GM23338 (cell line): ENCODE results near the gene NETO2. TPM values are rescaled to one million over a fixed set of nuclear protein-coding genes. Genes with fewer than 3 reads are reported as not detected.

Experiments used
- CREB1 ChIP-seq: fragments of 250-450 bp; sonication (Bioruptor Pico); IDR thresholded peaks from 2 replicates; pipeline ENCODE4 v1.5.0; 2020; ENCODE audit warnings: low read depth, mild to moderate bottlenecking, moderate library complexity
- EZH2phosphoT487 ChIP-seq: fragments of 200-600 bp; sonication (generic); IDR thresholded peaks from one replicate; pipeline ENCODE4 v1.8.1; 2018; ENCODE audit warnings: antibody characterized with exemption; ENCODE audit not compliant: unreplicated experiment
- polyA plus RNA-seq: library from polyadenylated mRNA; unstranded; fragments of >200 nt; fragmentation: Nextera tagmentation; extraction: Ambion mirVana; gene quantifications from 2 replicates; pipeline ENCODE4 v1.2.1, GENCODE V29; 2016
- total RNA-seq: library from RNA; depleted of rRNA; stranded (reverse); fragments of >200 nt; shearing (Covaris generic); gene quantifications from 2 replicates; pipeline ENCODE4 v1.2.3, GENCODE V29; 2014
- TF ChIP-seq, protein P1 (sequence below): fragments of 250-450 bp; sonication (Bioruptor Pico); IDR thresholded peaks from 2 replicates; pipeline ENCODE4 v1.5.0; 2020; ENCODE audit warnings: mild to moderate bottlenecking, moderate library complexity
- TF ChIP-seq, protein P2 (sequence below): IDR thresholded peaks from 2 replicates; pipeline ENCODE4 v1.6.1; 2016; ENCODE audit warnings: antibody characterized with exemption
- TF ChIP-seq, protein P3 (sequence below), 2 experiments: fragments of 200-600 bp in 1 of 2; sonication (generic) in 1 of 2; conservative IDR thresholded peaks; 2 replicates each; pipeline versions ENCODE4 v1.5.1 to v1.6.1; 2016 to 2017; ENCODE audit warnings: antibody characterized with exemption in 2 of 2, low read depth in 2 of 2, mild to moderate bottlenecking in 2 of 2, moderate library complexity in 1 of 2

The NETO2 gene
- total and polyA plus RNA-seq, 2 experiments from 2014 or later = 6.6 to 10.6 TPM

DNA sequence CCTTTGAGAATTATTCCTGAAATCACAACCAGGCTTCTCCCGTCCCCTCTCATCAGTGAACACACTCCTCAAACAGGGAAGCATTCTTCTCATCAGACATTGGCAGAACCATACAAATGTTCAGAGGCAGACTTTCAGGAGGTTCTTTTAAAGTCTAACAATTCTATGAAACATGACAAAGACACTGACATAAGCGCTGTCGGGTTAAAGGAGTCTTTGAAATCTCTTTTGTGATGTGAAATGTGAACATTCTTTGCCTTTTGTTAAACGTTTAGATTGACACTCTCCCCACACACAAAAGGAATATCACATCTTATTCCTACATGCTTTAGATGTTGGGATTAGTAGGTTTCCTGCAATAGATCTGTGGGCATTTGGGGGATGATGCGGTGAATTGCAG is 63.9 kb downstream of the NETO2 start (continued):
- TF ChIP-seq, protein P1, sequence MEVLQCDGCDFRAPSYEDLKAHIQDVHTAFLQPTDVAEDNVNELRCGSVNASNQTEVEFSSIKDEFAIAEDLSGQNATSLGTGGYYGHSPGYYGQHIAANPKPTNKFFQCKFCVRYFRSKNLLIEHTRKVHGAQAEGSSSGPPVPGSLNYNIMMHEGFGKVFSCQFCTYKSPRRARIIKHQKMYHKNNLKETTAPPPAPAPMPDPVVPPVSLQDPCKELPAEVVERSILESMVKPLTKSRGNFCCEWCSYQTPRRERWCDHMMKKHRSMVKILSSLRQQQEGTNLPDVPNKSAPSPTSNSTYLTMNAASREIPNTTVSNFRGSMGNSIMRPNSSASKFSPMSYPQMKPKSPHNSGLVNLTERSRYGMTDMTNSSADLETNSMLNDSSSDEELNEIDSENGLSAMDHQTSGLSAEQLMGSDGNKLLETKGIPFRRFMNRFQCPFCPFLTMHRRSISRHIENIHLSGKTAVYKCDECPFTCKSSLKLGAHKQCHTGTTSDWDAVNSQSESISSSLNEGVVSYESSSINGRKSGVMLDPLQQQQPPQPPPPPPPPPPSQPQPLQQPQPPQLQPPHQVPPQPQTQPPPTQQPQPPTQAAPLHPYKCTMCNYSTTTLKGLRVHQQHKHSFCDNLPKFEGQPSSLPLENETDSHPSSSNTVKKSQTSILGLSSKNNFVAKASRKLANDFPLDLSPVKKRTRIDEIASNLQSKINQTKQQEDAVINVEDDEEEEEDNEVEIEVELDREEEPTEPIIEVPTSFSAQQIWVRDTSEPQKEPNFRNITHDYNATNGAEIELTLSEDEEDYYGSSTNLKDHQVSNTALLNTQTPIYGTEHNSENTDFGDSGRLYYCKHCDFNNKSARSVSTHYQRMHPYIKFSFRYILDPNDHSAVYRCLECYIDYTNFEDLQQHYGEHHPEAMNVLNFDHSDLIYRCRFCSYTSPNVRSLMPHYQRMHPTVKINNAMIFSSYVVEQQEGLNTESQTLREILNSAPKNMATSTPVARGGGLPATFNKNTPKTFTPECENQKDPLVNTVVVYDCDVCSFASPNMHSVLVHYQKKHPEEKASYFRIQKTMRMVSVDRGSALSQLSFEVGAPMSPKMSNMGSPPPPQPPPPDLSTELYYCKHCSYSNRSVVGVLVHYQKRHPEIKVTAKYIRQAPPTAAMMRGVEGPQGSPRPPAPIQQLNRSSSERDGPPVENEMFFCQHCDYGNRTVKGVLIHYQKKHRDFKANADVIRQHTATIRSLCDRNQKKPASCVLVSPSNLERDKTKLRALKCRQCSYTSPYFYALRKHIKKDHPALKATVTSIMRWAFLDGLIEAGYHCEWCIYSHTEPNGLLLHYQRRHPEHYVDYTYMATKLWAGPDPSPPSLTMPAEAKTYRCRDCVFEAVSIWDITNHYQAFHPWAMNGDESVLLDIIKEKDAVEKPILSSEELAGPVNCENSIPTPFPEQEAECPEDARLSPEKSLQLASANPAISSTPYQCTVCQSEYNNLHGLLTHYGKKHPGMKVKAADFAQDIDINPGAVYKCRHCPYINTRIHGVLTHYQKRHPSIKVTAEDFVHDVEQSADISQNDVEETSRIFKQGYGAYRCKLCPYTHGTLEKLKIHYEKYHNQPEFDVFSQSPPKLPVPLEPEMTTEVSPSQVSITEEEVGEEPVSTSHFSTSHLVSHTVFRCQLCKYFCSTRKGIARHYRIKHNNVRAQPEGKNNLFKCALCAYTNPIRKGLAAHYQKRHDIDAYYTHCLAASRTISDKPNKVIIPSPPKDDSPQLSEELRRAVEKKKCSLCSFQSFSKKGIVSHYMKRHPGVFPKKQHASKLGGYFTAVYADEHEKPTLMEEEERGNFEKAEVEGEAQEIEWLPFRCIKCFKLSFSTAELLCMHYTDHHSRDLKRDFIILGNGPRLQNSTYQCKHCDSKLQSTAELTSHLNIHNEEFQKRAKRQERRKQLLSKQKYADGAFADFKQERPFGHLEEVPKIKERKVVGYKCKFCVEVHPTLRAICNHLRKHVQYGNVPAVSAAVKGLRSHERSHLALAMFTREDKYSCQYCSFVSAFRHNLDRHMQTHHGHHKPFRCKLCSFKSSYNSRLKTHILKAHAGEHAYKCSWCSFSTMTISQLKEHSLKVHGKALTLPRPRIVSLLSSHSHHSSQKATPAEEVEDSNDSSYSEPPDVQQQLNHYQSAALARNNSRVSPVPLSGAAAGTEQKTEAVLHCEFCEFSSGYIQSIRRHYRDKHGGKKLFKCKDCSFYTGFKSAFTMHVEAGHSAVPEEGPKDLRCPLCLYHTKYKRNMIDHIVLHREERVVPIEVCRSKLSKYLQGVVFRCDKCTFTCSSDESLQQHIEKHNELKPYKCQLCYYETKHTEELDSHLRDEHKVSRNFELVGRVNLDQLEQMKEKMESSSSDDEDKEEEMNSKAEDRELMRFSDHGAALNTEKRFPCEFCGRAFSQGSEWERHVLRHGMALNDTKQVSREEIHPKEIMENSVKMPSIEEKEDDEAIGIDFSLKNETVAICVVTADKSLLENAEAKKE (CRISPR knock-in tag) = no peak
- TF ChIP-seq CREB1 (no peak), EZH2phosphoT487 (no peak)
- TF ChIP-seq, protein P2, sequence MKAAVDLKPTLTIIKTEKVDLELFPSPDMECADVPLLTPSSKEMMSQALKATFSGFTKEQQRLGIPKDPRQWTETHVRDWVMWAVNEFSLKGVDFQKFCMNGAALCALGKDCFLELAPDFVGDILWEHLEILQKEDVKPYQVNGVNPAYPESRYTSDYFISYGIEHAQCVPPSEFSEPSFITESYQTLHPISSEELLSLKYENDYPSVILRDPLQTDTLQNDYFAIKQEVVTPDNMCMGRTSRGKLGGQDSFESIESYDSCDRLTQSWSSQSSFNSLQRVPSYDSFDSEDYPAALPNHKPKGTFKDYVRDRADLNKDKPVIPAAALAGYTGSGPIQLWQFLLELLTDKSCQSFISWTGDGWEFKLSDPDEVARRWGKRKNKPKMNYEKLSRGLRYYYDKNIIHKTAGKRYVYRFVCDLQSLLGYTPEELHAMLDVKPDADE = no peak
- TF ChIP-seq, protein P3, sequence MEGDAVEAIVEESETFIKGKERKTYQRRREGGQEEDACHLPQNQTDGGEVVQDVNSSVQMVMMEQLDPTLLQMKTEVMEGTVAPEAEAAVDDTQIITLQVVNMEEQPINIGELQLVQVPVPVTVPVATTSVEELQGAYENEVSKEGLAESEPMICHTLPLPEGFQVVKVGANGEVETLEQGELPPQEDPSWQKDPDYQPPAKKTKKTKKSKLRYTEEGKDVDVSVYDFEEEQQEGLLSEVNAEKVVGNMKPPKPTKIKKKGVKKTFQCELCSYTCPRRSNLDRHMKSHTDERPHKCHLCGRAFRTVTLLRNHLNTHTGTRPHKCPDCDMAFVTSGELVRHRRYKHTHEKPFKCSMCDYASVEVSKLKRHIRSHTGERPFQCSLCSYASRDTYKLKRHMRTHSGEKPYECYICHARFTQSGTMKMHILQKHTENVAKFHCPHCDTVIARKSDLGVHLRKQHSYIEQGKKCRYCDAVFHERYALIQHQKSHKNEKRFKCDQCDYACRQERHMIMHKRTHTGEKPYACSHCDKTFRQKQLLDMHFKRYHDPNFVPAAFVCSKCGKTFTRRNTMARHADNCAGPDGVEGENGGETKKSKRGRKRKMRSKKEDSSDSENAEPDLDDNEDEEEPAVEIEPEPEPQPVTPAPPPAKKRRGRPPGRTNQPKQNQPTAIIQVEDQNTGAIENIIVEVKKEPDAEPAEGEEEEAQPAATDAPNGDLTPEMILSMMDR (conservative IDR thresholded peaks at IDR 0.05; ENCODE audit: low read depth in 2 of 2) = no peak
